ENCODE data around the gene C1orf105.

C1orf105 gene

GRCh38 chr1:172394811-172395210 lies 25.7 kb upstream of the C1orf105 start:
- Histone ChIP-seq H3K27me3 (ENCODE audit: control insufficient read depth, insufficient read depth, low read length) (no peaks in the 10 kb centered on the region), H3K9me3 (ENCODE audit: control insufficient read depth, insufficient read depth, low read length) (no peaks in the 10 kb centered on the region), H3K4me1 (ENCODE audit: control insufficient read depth, insufficient read depth, low read length) (peaks cover 5% of the 10 kb centered on the region; the same call in 1 of the 2 replicates), H3K36me3 (ENCODE audit: control insufficient read depth, insufficient read depth, low read length) (no peaks in the 10 kb centered on the region), H3K4me3 (ENCODE audit: low read length) (no peak overlapping the region), H3K27ac (ENCODE audit: low read length) (no peak overlapping the region)
- no peak for DNase-seq (ENCODE audit: low read depth, low spot score)
- no CpG with 5 or more reads among the region's 5 CpGs for WGBS (ENCODE audit: insufficient coverage, insufficient read length)

- H3K27ac ChIP-seq (ENCODE audit: low read length) = no peak overlapping the region
Measured at GRCh38 chr1:172395576-172395975, 24.9 kb upstream of the C1orf105 start.

GRCh38 chr1:172397221-172397620 lies 23.3 kb upstream of the C1orf105 start:
- no peak for DNase-seq (ENCODE audit: low read depth, low spot score)
- no peak overlapping the region for H3K27ac ChIP-seq (ENCODE audit: low read length)

More at GRCh38 chr1:172395576-172395975, 24.9 kb upstream of the C1orf105 start:
- H3K27me3 ChIP-seq (ENCODE audit: control insufficient read depth, insufficient read depth, low read length) = no peaks in the 10 kb centered on the region
- DNase-seq (ENCODE audit: low read depth, low spot score) = no peak
- peaks cover 3% of the 10 kb centered on the region; the same call in 1 of the 2 replicates for H3K4me1 ChIP-seq (ENCODE audit: control insufficient read depth, insufficient read depth, low read length)
- H3K9me3 ChIP-seq (ENCODE audit: control insufficient read depth, insufficient read depth, low read length) = no peaks in the 10 kb centered on the region
- WGBS (ENCODE audit: insufficient coverage, insufficient read length) = no CpG with 5 or more reads among the region's 3 CpGs
- H3K36me3 ChIP-seq (ENCODE audit: control insufficient read depth, insufficient read depth, low read length) = no peaks in the 10 kb centered on the region
- no peak overlapping the region for H3K4me3 ChIP-seq (ENCODE audit: low read length)

GRCh38 chr1:172397633-172398032 lies 22.9 kb upstream of the C1orf105 start:
- no peaks in the 10 kb centered on the region for H3K27me3 ChIP-seq (ENCODE audit: control insufficient read depth, insufficient read depth, low read length)
- DNase-seq (ENCODE audit: low read depth, low spot score) = no peak
- H3K36me3 ChIP-seq (ENCODE audit: control insufficient read depth, insufficient read depth, low read length) = no peaks in the 10 kb centered on the region
- H3K27ac ChIP-seq (ENCODE audit: low read length) = no peak overlapping the region
- whole genome bisulfite sequencing (ENCODE audit: insufficient coverage, insufficient read length) = no CpG with 5 or more reads among the region's 2 CpGs
- no peak overlapping the region for H3K4me3 ChIP-seq (ENCODE audit: low read length)
- no peaks in the 10 kb centered on the region for H3K9me3 ChIP-seq (ENCODE audit: control insufficient read depth, insufficient read depth, low read length)
- H3K4me1 ChIP-seq (ENCODE audit: control insufficient read depth, insufficient read depth, low read length) = no peaks in the 10 kb centered on the region

More at GRCh38 chr1:172397221-172397620, 23.3 kb upstream of the C1orf105 start:
- Histone ChIP-seq H3K36me3 (ENCODE audit: control insufficient read depth, insufficient read depth, low read length) (no peaks in the 10 kb centered on the region), H3K27me3 (ENCODE audit: control insufficient read depth, insufficient read depth, low read length) (no peaks in the 10 kb centered on the region), H3K9me3 (ENCODE audit: control insufficient read depth, insufficient read depth, low read length) (no peaks in the 10 kb centered on the region), H3K4me3 (ENCODE audit: low read length) (no peak overlapping the region), H3K4me1 (ENCODE audit: control insufficient read depth, insufficient read depth, low read length) (no peaks in the 10 kb centered on the region)
- WGBS (ENCODE audit: insufficient coverage, insufficient read length) = no CpG with 5 or more reads among the region's 3 CpGs

- H3K27ac ChIP-seq (ENCODE audit: low read length) = no peak overlapping the region
- WGBS (ENCODE audit: insufficient coverage, insufficient read length) = no CpG with 5 or more reads among the region's 2 CpGs
Measured at GRCh38 chr1:172398193-172398592, 22.3 kb upstream of the C1orf105 start.

GRCh38 chr1:172398970-172399755 lies 21.3 kb upstream of the C1orf105 start:
- Histone ChIP-seq H3K36me3 (ENCODE audit: control insufficient read depth, insufficient read depth, low read length) (no peaks in the 10 kb centered on the region), H3K4me3 (ENCODE audit: low read length) (no peak overlapping the region), H3K27me3 (ENCODE audit: control insufficient read depth, insufficient read depth, low read length) (no peaks in the 10 kb centered on the region), H3K4me1 (ENCODE audit: control insufficient read depth, insufficient read depth, low read length) (no peaks in the 10 kb centered on the region), H3K27ac (ENCODE audit: low read length) (no peak overlapping the region), H3K9me3 (ENCODE audit: control insufficient read depth, insufficient read depth, low read length) (no peaks in the 10 kb centered on the region)
- no CpG with 5 or more reads among the region's 9 CpGs for WGBS (ENCODE audit: insufficient coverage, insufficient read length)
- DNase-seq (ENCODE audit: low read depth, low spot score) = no peak

More at GRCh38 chr1:172398193-172398592, 22.3 kb upstream of the C1orf105 start:
- Histone ChIP-seq H3K4me1 (ENCODE audit: control insufficient read depth, insufficient read depth, low read length) (no peaks in the 10 kb centered on the region), H3K27me3 (ENCODE audit: control insufficient read depth, insufficient read depth, low read length) (no peaks in the 10 kb centered on the region), H3K4me3 (ENCODE audit: low read length) (no peak overlapping the region), H3K36me3 (ENCODE audit: control insufficient read depth, insufficient read depth, low read length) (no peaks in the 10 kb centered on the region), H3K9me3 (ENCODE audit: control insufficient read depth, insufficient read depth, low read length) (no peaks in the 10 kb centered on the region)
- DNase-seq (ENCODE audit: low read depth, low spot score) = no peak

GRCh38 chr1:172399756-172400721 lies 20.4 kb upstream of the C1orf105 start:
- Histone ChIP-seq H3K27ac (ENCODE audit: low read length) (no peak overlapping the region), H3K9me3 (ENCODE audit: control insufficient read depth, insufficient read depth, low read length) (no peaks in the 10 kb centered on the region), H3K27me3 (ENCODE audit: control insufficient read depth, insufficient read depth, low read length) (no peaks in the 10 kb centered on the region), H3K4me3 (ENCODE audit: low read length) (no peak overlapping the region), H3K4me1 (ENCODE audit: control insufficient read depth, insufficient read depth, low read length) (no peaks in the 10 kb centered on the region), H3K36me3 (ENCODE audit: control insufficient read depth, insufficient read depth, low read length) (no peaks in the 10 kb centered on the region)
- DNase-seq (ENCODE audit: low read depth, low spot score) = no peak
- no CpG with 5 or more reads among the region's 6 CpGs for WGBS (ENCODE audit: insufficient coverage, insufficient read length)

GRCh38 chr1:172400722-172401105 lies 19.8 kb upstream of the C1orf105 start:
- WGBS (ENCODE audit: insufficient coverage, insufficient read length) = no CpG with 5 or more reads among the region's 1 CpG
- DNase-seq (ENCODE audit: low read depth, low spot score) = no peak
- Histone ChIP-seq H3K9me3 (ENCODE audit: control insufficient read depth, insufficient read depth, low read length) (no peaks in the 10 kb centered on the region), H3K4me1 (ENCODE audit: control insufficient read depth, insufficient read depth, low read length) (no peaks in the 10 kb centered on the region), H3K27me3 (ENCODE audit: control insufficient read depth, insufficient read depth, low read length) (no peaks in the 10 kb centered on the region), H3K27ac (ENCODE audit: low read length) (no peak overlapping the region), H3K4me3 (ENCODE audit: low read length) (no peak overlapping the region), H3K36me3 (ENCODE audit: control insufficient read depth, insufficient read depth, low read length) (no peaks in the 10 kb centered on the region)

- Histone ChIP-seq H3K27me3 (ENCODE audit: control insufficient read depth, insufficient read depth, low read length) (no peaks in the 10 kb centered on the region), H3K36me3 (ENCODE audit: control insufficient read depth, insufficient read depth, low read length) (no peaks in the 10 kb centered on the region), H3K4me3 (ENCODE audit: low read length) (no peak overlapping the region), H3K9me3 (ENCODE audit: control insufficient read depth, insufficient read depth, low read length) (no peaks in the 10 kb centered on the region), H3K4me1 (ENCODE audit: control insufficient read depth, insufficient read depth, low read length) (no peaks in the 10 kb centered on the region), H3K27ac (ENCODE audit: low read length) (no peak overlapping the region)
- no peak for DNase-seq (ENCODE audit: low read depth, low spot score)
Measured at GRCh38 chr1:172401477-172401876, 19.0 kb upstream of the C1orf105 start.

GRCh38 chr1:172401892-172402291 lies 18.6 kb upstream of the C1orf105 start:
- Histone ChIP-seq H3K36me3 (ENCODE audit: control insufficient read depth, insufficient read depth, low read length) (no peaks in the 10 kb centered on the region), H3K4me3 (ENCODE audit: low read length) (no peak overlapping the region), H3K4me1 (ENCODE audit: control insufficient read depth, insufficient read depth, low read length) (no peaks in the 10 kb centered on the region), H3K9me3 (ENCODE audit: control insufficient read depth, insufficient read depth, low read length) (no peaks in the 10 kb centered on the region), H3K27me3 (ENCODE audit: control insufficient read depth, insufficient read depth, low read length) (no peaks in the 10 kb centered on the region), H3K27ac (ENCODE audit: low read length) (no peak overlapping the region)
- whole genome bisulfite sequencing (ENCODE audit: insufficient coverage, insufficient read length) = no CpG with 5 or more reads among the region's 5 CpGs
- no peak for DNase-seq (ENCODE audit: low read depth, low spot score)
